Stomach (tissue), 9 donors: Measurements from ENCODE around the gene CUX1. TPM values are rescaled to one million over a fixed set of nuclear protein-coding genes. Genes with fewer than 3 reads are reported as not detected.

Experiments
- DNase-seq, 2 donors: peaks; one replicate each; pipeline versions ENCODE4 v3.0.0 to v3.0.0-alpha.2; 2013 to 2019
- H3K27ac ChIP-seq, 5 donors: fragments of 200-600 bp in 4 of 5; sonication (generic) in 4 of 5; one replicate each; pipeline ENCODE4 v1.5.1; 2013 to 2019; ENCODE audit warnings: mild to moderate bottlenecking in 1 of 5, moderate library complexity in 1 of 5
- H3K27me3 ChIP-seq, 3 donors: fragments of 200-600 bp; sonication (generic); one replicate each; pipeline ENCODE4 v1.5.1; 2017 to 2019; ENCODE audit warnings: mixed run types in 1 of 3
- H3K36me3 ChIP-seq, 4 donors: fragments of 200-600 bp; sonication (generic); 1 replicate in 3 of 4; 2 replicates in 1 of 4; pipeline ENCODE4 v1.5.1; 2016 to 2019
- H3K4me1 ChIP-seq, 4 donors: fragments of 200-600 bp; sonication (generic); one replicate each; pipeline ENCODE4 v1.5.1; 2016 to 2019
- H3K4me3 ChIP-seq, 4 donors: fragments of 200-600 bp; sonication (generic) in 3 of 4; one replicate each; pipeline ENCODE4 v1.5.1; 2016 to 2019; ENCODE audit warnings: mild to moderate bottlenecking in 1 of 4
- H3K9me3 ChIP-seq, 4 donors: fragments of 200-600 bp; sonication (generic); one replicate each; pipeline ENCODE4 v1.5.1; 2016 to 2019
- EP300 ChIP-seq: sonication (generic); formaldehyde crosslinking; IDR thresholded peaks from one replicate; pipeline ENCODE4 v1.6.1; 2017; ENCODE audit warnings: antibody characterized with exemption
- POLR2A ChIP-seq, 4 donors: fragments of 450-650 bp; IDR thresholded peaks; one replicate each; pipeline ENCODE4 v1.6.1; 2016; ENCODE audit warnings: antibody characterized with exemption in 4 of 4, control low read depth in 2 of 4, mild to moderate bottlenecking in 1 of 4, moderate library complexity in 1 of 4
- POLR2AphosphoS5 ChIP-seq, 3 donors: sonication (generic); formaldehyde crosslinking; IDR thresholded peaks; one replicate each; pipeline ENCODE4 v1.6.1; 2016; ENCODE audit warnings: antibody characterized with exemption in 3 of 3
- WGBS, 5 donors: extraction: QIAGEN DNeasy Blood & Tissue Kit in 3 of 5; methylation state at CpG; one replicate each; pipeline versions ENCODE4 v1.1.5 to v1.1.7; 2013 to 2018; 5-methylcytosine and 5-hydroxymethylcytosine counted together
- intact Hi-C: fragments of 100-400 bp; cut with DNase I; formaldehyde crosslinking; loops from one replicate; pipeline ENCODE4 v1.15.1; 2023; ENCODE audit warnings: low total_unique reads
- polyA plus RNA-seq, 3 donors: library from polyadenylated mRNA; stranded (reverse); fragments of 200-250 nt; gene quantifications; one replicate each; pipeline ENCODE4 v1.2.3, GENCODE V29; 2013
- total RNA-seq, 5 donors: library from RNA; depleted of rRNA; stranded (reverse); fragments of >200 nt; gene quantifications; one replicate each; pipeline versions ENCODE4 v1.1.0 to v1.2.3, GENCODE V29; 2014 to 2016
- TF ChIP-seq, protein P1 (sequence below), 7 experiments: fragments of 450-650 bp in 4 of 7; fragments of 200-600 bp in 3 of 7; sonication (generic) in 3 of 7; IDR thresholded peaks; one replicate each; pipeline ENCODE4 v1.5.1; 2016 to 2019; ENCODE audit warnings: antibody characterized with exemption in 7 of 7, control low read depth in 2 of 7, mild to moderate bottlenecking in 1 of 7
- donor health status: healthy with polysubstance abuse.
- donor health status: Bipolar disorder and iron deficiency.
- donor health status: healthy.

CUX1 gene
- total and polyA plus RNA-seq, 8 donors = 24.7 to 201 (median 54.7) TPM

DNA sequence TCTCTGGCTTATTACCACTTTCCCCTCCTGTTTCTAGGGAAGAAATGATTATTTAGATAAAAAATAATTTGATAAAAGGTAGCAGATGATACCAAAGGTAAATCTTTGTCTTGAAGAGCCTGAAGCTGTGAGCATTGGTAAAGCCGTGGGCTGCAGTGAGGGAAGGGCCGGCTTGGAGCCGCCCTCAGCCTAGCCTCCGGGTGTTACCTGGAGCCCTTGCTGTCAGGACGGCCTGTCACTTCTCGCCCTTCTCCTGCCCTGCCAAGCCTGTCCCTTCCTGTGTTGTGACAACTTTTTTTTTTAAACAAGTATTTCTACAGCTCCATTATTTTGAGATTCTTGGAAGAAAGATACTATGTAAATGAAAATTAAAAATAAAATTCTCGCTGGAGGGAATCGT is 7.0 kb downstream of the CUX1 start:
- Histone ChIP-seq H3K4me3 (no peak overlapping the region), H3K27me3 (no peaks in the 10 kb centered on the region), H3K4me1 (peaks cover 7 to 71% (median 38%) of the 10 kb centered on the region in 4 donors), H3K36me3 (no peaks in the 10 kb centered on the region), H3K27ac (no peak overlapping the region), H3K9me3 (no peaks in the 10 kb centered on the region)
- no peak for DNase-seq
- intact Hi-C loops = no loop called here
- TF ChIP-seq, protein P1, sequence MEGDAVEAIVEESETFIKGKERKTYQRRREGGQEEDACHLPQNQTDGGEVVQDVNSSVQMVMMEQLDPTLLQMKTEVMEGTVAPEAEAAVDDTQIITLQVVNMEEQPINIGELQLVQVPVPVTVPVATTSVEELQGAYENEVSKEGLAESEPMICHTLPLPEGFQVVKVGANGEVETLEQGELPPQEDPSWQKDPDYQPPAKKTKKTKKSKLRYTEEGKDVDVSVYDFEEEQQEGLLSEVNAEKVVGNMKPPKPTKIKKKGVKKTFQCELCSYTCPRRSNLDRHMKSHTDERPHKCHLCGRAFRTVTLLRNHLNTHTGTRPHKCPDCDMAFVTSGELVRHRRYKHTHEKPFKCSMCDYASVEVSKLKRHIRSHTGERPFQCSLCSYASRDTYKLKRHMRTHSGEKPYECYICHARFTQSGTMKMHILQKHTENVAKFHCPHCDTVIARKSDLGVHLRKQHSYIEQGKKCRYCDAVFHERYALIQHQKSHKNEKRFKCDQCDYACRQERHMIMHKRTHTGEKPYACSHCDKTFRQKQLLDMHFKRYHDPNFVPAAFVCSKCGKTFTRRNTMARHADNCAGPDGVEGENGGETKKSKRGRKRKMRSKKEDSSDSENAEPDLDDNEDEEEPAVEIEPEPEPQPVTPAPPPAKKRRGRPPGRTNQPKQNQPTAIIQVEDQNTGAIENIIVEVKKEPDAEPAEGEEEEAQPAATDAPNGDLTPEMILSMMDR (IDR thresholded peaks at IDR 0.05) = no peak
- 88 to 97% (median 93%) methylated on average over 8 of the region's 8 CpGs for WGBS, 5 donors

DNA sequence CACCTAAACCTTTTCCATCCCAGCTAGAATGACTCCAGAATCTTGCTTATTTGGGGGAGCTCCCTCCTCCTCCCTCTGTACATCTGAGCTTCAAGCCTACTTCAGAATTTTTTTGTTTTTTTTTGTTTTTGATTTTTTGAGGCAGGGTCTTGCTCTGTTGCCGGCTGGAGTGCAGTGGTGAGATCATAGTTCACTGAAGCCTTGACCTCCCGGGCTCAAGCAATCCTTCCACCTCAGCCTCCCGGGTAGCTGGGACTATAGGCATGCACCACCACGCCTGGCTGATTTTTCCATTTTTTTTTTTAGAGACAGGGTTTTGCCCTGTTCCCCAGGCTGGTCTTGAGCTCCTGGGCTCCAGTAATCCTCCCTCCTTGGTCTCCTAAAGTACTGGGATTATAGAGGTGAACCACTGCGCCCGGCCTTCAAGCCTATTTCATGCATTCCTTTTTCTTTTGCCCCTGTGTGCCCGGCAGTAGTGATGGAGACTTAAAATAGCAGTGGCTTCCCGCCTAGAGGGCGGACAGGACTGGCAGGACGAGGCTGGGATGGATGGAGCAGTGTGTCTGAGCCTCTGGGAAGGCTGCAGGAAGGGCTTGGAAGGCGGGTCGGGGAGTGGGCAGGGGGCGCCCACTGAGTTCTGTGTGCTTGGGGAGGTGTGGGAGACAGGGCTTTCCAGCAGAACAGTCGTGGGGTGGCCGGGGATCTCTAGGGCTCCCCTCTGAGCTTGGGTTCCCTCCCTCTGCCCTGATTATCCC is 8.8 kb downstream of the CUX1 start:
- intact Hi-C loops = no loop called here
- 86 to 93% (median 89%) methylated on average over 15 of the region's 15 CpGs for WGBS, 5 donors
- Histone ChIP-seq H3K4me1 (peaks cover 5 to 61% (median 31%) of the 10 kb centered on the region in 4 donors), H3K27ac (no peak overlapping the region), H3K36me3 (peaks cover 0 to 3% (median 0%) of the 10 kb centered on the region in 4 donors), H3K9me3 (no peaks in the 10 kb centered on the region), H3K27me3 (no peaks in the 10 kb centered on the region), H3K4me3 (no peak overlapping the region)
- no peak for DNase-seq
- TF ChIP-seq POLR2AphosphoS5 (IDR thresholded peaks at IDR 0.05) (no peak), POLR2A (IDR thresholded peaks at IDR 0.05) (no peak), EP300 (no peak)
- TF ChIP-seq, protein P1 (IDR thresholded peaks at IDR 0.05) = no peak

GRCh38 chr7:101828301-101829020 is 11.0 kb downstream of the CUX1 start:
- DNase-seq = no peak
- Histone ChIP-seq H3K4me1 (peaks cover 0 to 52% (median 23%) of the 10 kb centered on the region in 4 donors), H3K36me3 (peaks cover 0 to 5% (median 0%) of the 10 kb centered on the region in 4 donors), H3K27ac (no peak overlapping the region), H3K9me3 (no peaks in the 10 kb centered on the region), H3K27me3 (no peaks in the 10 kb centered on the region), H3K4me3 (no peak overlapping the region)
- TF ChIP-seq POLR2A (IDR thresholded peaks at IDR 0.05) (no peak), POLR2AphosphoS5 (IDR thresholded peaks at IDR 0.05) (no peak), EP300 (no peak)
- TF ChIP-seq, protein P1 (IDR thresholded peaks at IDR 0.05) = no peak
- 86 to 93% (median 88%) methylated on average over 11 of the region's 11 CpGs for WGBS, 5 donors
- intact Hi-C loops = no loop called here

DNA sequence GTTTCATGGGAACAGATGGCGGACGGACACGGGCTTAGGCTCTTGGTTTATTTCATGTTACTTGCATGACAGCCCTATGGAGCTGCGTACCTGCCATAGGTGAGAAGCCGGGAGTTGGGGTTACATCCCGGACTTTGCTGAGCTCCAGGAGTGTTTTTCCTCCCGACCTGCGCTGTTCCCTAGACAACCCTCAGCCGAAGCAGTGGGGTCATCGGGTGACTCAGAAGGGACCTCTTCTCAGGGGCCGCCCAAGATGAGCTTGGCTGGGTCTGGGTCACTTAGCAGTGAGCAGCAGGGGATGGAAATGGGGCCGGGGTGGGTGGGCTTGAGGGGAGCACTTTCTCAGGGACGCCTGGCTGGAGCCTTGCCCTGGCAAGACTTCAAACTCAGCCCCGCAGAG is 11.9 kb downstream of the CUX1 start:
- Histone ChIP-seq H3K27me3 (no peaks in the 10 kb centered on the region), H3K27ac (no peak overlapping the region), H3K36me3 (peaks cover 0 to 5% (median 0%) of the 10 kb centered on the region in 4 donors), H3K4me1 (peaks cover 0 to 43% (median 19%) of the 10 kb centered on the region in 4 donors), H3K9me3 (no peaks in the 10 kb centered on the region), H3K4me3 (no peak overlapping the region)
- TF ChIP-seq EP300 (no peak), POLR2AphosphoS5 (IDR thresholded peaks at IDR 0.05) (no peak), POLR2A (IDR thresholded peaks at IDR 0.05) (no peak)
- TF ChIP-seq, protein P1 (IDR thresholded peaks at IDR 0.05) = no peak
- intact Hi-C loops = no loop called here
- no peak for DNase-seq
- WGBS, 5 donors = 94 to 97% (median 95%) methylated on average over 8 to 14 of the region's 14 CpGs
